Fibroblast of lung (primary cell): ENCODE results near the gene ABCB8. TPM values are rescaled to one million over a fixed set of nuclear protein-coding genes. Genes with fewer than 3 reads are reported as not detected.

Experiments used
- DNase-seq, 2 donors: peaks; one replicate each; pipeline versions ENCODE4 v3.0.0 to v3.0.0-alpha.2; 2010; ENCODE audit warnings: low read depth in 2 of 2
- H2AFZ ChIP-seq: 2 replicates; pipeline ENCODE4 v1.5.1; 2012; ENCODE audit warnings: low read length, control low read depth, inconsistent platforms
- H3K27ac ChIP-seq: 2 replicates; pipeline ENCODE4 v1.5.1; 2011; ENCODE audit warnings: low read length, control low read depth; ENCODE audit not compliant: insufficient read depth
- H3K27me3 ChIP-seq: 2 replicates; pipeline ENCODE4 v1.5.1; 2011; ENCODE audit warnings: mild to moderate bottlenecking, low read length; ENCODE audit not compliant: control insufficient read depth, insufficient read depth
- H3K36me3 ChIP-seq: 2 replicates; pipeline ENCODE4 v1.5.1; 2011; ENCODE audit warnings: low read length; ENCODE audit not compliant: control insufficient read depth, insufficient read depth
- H3K4me1 ChIP-seq: 2 replicates; pipeline ENCODE4 v1.5.1; 2011; ENCODE audit warnings: low read length; ENCODE audit not compliant: control insufficient read depth, insufficient read depth; ENCODE audit errors: extremely low read depth
- H3K4me2 ChIP-seq: 2 replicates; pipeline ENCODE4 v1.5.1; 2011; ENCODE audit warnings: low read length, control low read depth; ENCODE audit not compliant: insufficient read depth; ENCODE audit errors: extremely low read depth
- H3K4me3 ChIP-seq, 4 experiments: fragments of 200-600 bp in 1 of 4; sonication (generic) in 1 of 4; replicated peaks in 1 of 4; 2 replicates each; pipeline ENCODE4 v1.5.1; 2011 to 2016; ENCODE audit warnings: low read length in 4 of 4, low read depth in 3 of 4, mild to moderate bottlenecking in 3 of 4, control low read depth in 2 of 4, inconsistent platforms in 1 of 4, mixed read lengths in 1 of 4; ENCODE audit not compliant: insufficient read depth in 1 of 4; ENCODE audit errors: control extremely low read depth in 1 of 4
- H3K79me2 ChIP-seq: 2 replicates; pipeline ENCODE4 v1.5.1; 2012; ENCODE audit warnings: mild to moderate bottlenecking, low read length, inconsistent platforms; ENCODE audit not compliant: control insufficient read depth, insufficient read depth
- H3K9ac ChIP-seq: 2 replicates; pipeline ENCODE4 v1.5.1; 2011; ENCODE audit warnings: mild to moderate bottlenecking, low read length, control low read depth; ENCODE audit not compliant: insufficient read depth
- H3K9me3 ChIP-seq: 2 replicates; pipeline ENCODE4 v1.5.1; 2012; ENCODE audit warnings: low read depth, low read length; ENCODE audit not compliant: control insufficient read depth, insufficient read depth
- H4K20me1 ChIP-seq: 2 replicates; pipeline ENCODE4 v1.5.1; 2011; ENCODE audit warnings: low read length; ENCODE audit not compliant: control insufficient read depth, insufficient read depth; ENCODE audit errors: extremely low read depth
- CTCF ChIP-seq, 2 donors: IDR thresholded peaks in 1 of 2; conservative IDR thresholded peaks in 1 of 2; 1 replicate in 1 of 2; 2 replicates in 1 of 2; pipeline ENCODE4 v1.5.1; 2011 to 2012; ENCODE audit warnings: low read length in 2 of 2, control low read depth in 1 of 2, inconsistent platforms in 1 of 2, low read depth in 1 of 2, mild to moderate bottlenecking in 1 of 2
- EZH2 ChIP-seq: IDR thresholded peaks from 2 replicates; pipeline ENCODE4 v1.5.1; 2012; ENCODE audit warnings: low read length, control low read depth, mild to moderate bottlenecking; ENCODE audit errors: missing control alignments
- polyA plus RNA-seq, 2 donors: library from polyadenylated mRNA; depleted of rRNA in 1 of 2; stranded (reverse) in 1 of 2; unstranded in 1 of 2; fragments of >200 nt; gene quantifications; 2 replicates each; pipeline ENCODE4 v1.2.1, GENCODE V29; 2011 to 2012; ENCODE audit warnings: missing spikeins in 1 of 2
- total RNA-seq: library from RNA; depleted of rRNA; stranded (reverse); fragments of >200 nt; gene quantifications from 2 replicates; pipeline ENCODE4 v1.2.1, GENCODE V29; 2014

Gene ABCB8
- total and polyA plus RNA-seq, 2 donors (not counting 1 experiment from before 2014, with no cell fraction given) = 12.1 to 20.0 TPM

- no peak overlapping the region for H3K27ac ChIP-seq
- H3K36me3 ChIP-seq = no peaks in the 10 kb centered on the region
- H3K4me2 ChIP-seq = no peak overlapping the region
- no peaks in the 10 kb centered on the region for H3K4me1 ChIP-seq
- no peak for TF ChIP-seq CTCF (conservative IDR thresholded peaks at IDR 0.05 in 1 of 2, IDR thresholded peaks at IDR 0.05 in 1 of 2; ENCODE audit: low read depth in 1 of 2, low read length in 2 of 2)
- TF ChIP-seq EZH2 = no peak
- H3K79me2 ChIP-seq = no peaks in the 10 kb centered on the region
- no peak overlapping the region for H3K4me3 ChIP-seq
- H3K27me3 ChIP-seq = no peaks in the 10 kb centered on the region
- H3K9ac ChIP-seq = no peak overlapping the region
- no peak for DNase-seq
- no peak overlapping the region for H2AFZ ChIP-seq
- no peaks in the 10 kb centered on the region for H3K9me3 ChIP-seq
- H4K20me1 ChIP-seq = no peaks in the 10 kb centered on the region
Measured at GRCh38 chr7:151003572-151003971, 24.7 kb upstream of the ABCB8 start.

DNA sequence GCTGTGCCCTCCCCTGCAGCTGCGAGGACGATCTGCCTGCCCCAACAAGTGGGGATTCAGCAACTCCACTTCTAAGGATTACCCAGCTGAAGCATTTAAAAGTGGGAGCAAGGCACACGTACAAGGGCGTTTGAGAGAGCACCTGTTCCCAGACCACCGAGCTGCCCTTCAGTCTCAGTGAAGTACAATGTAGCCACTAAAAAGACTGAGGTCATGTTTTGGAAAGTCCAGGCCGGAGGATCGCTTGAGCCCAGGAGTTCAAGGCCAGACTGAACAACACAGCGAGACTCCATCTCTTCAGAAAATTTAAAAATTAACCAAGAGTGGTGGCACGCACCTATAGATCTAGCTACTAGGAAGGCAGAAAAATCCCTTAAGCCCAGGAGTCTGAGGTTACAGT is 22.7 kb upstream of the ABCB8 start:
- TF ChIP-seq EZH2 = no peak
- no peak for TF ChIP-seq CTCF (conservative IDR thresholded peaks at IDR 0.05 in 1 of 2, IDR thresholded peaks at IDR 0.05 in 1 of 2; ENCODE audit: low read depth in 1 of 2, low read length in 2 of 2)
- no peak overlapping the region for H3K9ac ChIP-seq
- H3K27me3 ChIP-seq = no peaks in the 10 kb centered on the region
- H3K4me2 ChIP-seq = no peak overlapping the region
- no peaks in the 10 kb centered on the region for H3K9me3 ChIP-seq
- no peaks in the 10 kb centered on the region for H3K36me3 ChIP-seq
- no peaks in the 10 kb centered on the region for H3K4me1 ChIP-seq
- H3K27ac ChIP-seq = no peak overlapping the region
- no peak overlapping the region for H3K4me3 ChIP-seq
- no peaks in the 10 kb centered on the region for H4K20me1 ChIP-seq
- no peak for DNase-seq
- H3K79me2 ChIP-seq = no peaks in the 10 kb centered on the region
- H2AFZ ChIP-seq = no peak overlapping the region

DNA sequence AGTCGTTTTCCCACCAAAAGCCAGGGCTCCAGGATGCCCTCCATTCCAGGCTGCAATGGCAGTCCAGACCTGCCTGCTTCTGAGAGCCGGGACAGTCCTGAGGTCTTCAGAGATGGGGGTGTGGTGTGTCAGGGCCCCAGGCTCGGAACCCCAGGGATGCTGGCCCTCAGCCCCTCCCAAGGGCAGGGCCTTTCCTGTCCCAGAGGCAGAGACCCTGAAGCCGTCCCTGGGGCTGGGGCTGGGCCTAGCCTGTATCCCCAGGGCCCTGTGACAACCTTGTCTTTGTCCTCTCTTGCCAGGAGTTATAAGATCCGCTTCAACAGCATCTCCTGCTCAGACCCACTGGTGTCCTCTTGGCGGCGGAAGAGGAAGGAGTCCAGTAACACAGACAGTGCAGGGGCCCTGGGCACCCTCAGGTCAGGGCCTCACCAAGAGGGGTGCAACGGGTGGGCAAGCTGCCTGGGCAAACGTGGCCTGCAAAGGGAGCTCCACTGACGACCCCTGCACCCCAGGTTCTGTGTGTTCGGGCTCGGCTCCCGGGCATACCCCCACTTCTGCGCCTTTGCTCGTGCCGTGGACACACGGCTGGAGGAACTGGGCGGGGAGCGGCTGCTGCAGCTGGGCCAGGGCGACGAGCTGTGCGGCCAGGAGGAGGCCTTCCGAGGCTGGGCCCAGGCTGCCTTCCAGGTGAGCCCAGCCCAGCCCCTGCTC is 21.5 kb upstream of the ABCB8 start:
- Histone ChIP-seq H3K9ac (no peak overlapping the region), H3K36me3 (no peaks in the 10 kb centered on the region), H3K27me3 (no peaks in the 10 kb centered on the region), H4K20me1 (no peaks in the 10 kb centered on the region), H2AFZ (no peak overlapping the region), H3K4me2 (no peak overlapping the region), H3K4me3 (no peak overlapping the region), H3K27ac (no peak overlapping the region), H3K4me1 (no peaks in the 10 kb centered on the region), H3K79me2 (no peaks in the 10 kb centered on the region), H3K9me3 (no peaks in the 10 kb centered on the region)
- TF ChIP-seq EZH2 (no peak), CTCF (conservative IDR thresholded peaks at IDR 0.05 in 1 of 2, IDR thresholded peaks at IDR 0.05 in 1 of 2; ENCODE audit: low read depth in 1 of 2, low read length in 2 of 2) (no peak)
- DNase-seq = no peak
